Stimulated activated CD4-positive, alpha-beta T cell treated with anti-CD3 and anti-CD28 coated beads, TNF-alpha, amount 100 ng/mL, for 24 hours (primary cell): ENCODE results near the gene ADCY7.
A peak's percentile ranks its signal among the peaks of the same experiment; 100 is the strongest.

Source experiments
- DNase-seq, 3 experiments: peaks; one replicate each; pipeline ENCODE4 v3.0.0-alpha.2; 2020; ENCODE audit warnings: low read depth in 3 of 3

The ADCY7 gene

DNA sequence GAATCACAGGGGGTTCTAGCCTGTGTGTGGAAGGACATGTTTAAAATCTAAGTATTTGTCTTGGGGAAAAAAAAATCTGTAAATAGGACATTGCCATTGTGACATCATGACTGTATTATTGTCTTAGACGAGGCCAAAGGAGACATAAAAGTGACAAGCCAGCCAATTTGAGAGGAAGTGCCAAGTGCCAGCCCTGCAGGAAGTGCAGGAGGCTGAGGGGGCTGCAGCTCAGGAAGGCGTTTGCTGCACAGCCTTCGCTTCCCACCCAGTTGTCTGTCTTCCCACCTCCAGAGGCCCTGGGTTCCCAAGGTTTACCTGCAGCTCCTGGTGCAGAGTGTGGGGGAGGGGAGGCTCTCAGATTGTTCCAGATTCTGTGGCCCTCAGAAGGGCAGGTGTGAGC lies 1.3 kb downstream of the ADCY7 start:
- DNase-seq = no peak

DNA sequence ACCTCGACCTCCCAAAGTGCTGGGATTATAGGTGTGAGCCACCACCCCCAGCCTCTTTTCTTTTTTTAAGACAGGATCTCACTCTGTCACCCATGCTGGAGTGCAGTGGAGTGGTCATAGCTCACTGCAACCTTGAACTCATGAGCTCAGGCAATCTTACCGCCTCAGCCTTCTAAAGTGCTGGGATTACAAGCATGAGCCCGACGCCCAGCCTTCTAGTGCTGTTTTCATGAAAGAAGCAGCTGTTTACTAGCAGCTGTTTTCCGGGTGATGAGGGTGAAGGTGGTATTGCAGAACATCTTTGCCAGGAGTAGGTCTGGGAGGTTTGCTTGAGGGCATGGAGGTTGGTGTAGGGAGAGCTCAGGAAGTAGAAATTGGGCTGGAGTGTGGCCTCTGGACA lies 2.0 kb downstream of the ADCY7 start:
- DNase-seq = no peak

- DNase-seq = no peak
Observed at GRCh38 chr16:50269061-50269705, 2.8 kb downstream of the ADCY7 start.

DNA sequence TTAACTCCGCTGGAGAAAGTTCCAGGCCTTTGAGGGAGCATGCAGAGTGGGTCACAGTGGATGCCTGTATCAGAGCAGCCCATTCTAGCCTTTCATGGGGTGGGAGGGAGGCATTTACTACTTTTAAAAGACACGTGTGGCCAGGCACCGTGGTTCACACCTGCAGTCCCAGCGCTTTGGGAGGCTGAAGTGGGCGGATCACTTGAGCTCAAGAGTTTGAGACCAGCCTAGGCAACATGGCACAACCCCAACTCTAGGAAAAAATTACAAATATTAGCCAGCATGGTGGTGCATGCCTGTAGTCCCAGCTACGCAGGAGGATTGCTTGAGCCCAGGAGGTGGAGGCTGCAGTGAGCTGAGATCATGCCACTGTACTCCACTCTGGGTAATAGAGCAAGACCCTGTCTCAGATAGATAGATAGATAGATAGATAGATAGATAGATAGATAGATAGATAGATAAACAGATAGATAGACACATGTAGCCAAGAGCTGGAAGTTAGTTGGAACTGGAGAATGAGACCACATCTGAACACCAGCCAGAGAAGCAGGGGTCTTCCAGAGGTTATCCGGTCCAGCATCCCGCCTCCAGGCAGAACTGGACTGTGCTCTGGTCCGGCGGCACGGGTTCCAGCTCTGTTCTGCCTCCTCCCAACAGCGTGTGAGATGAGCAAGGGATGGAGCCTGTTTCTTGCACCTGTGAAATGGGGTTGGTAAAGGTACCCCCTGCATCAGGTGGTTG lies 3.6 kb downstream of the ADCY7 start:
- DNase-seq = no peak

GRCh38 chr16:50270510-50271147 lies 4.3 kb downstream of the ADCY7 start:
- no peak for DNase-seq

- DNase-seq = no peak
Observed at GRCh38 chr16:50271148-50272041, 5.0 kb downstream of the ADCY7 start.

- no peak for DNase-seq
Observed at GRCh38 chr16:50272111-50272571, 5.8 kb downstream of the ADCY7 start.

GRCh38 chr16:50272687-50273381 lies 6.5 kb downstream of the ADCY7 start:
- DNase-seq = no peak

- DNase-seq = no peak
Observed at GRCh38 chr16:50273382-50273690, 7.0 kb downstream of the ADCY7 start.

DNA sequence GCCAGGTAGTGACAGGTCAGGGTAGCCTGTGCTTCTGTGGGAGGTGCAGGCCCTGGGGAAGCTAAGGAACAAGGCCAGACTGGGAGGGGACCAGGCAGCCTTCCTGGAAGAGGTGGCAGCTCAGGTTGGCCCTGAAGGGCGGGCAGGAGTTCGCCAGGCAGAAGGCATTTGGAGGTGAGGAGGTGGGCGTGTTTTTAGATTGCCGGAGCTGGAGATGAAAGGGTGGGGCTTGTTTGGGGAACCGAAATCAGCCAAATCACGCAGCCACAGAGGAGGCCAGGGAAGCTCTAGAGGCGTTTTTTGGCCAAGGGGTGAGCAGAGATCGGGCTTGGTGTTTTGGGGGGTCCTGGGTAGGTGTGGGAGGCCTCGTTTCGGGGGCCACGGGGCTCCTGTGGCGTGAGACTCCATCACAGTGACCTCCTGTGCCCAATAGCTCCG lies 7.6 kb downstream of the ADCY7 start:
- peak in 1 of 3 experiments; percentile 47 for DNase-seq

GRCh38 chr16:50274326-50275097 lies 8.2 kb downstream of the ADCY7 start:
- peak in 1 of 3 experiments; percentile 35 for DNase-seq

- DNase-seq = no peak
Observed at GRCh38 chr16:50275098-50275415, 8.7 kb downstream of the ADCY7 start.

- no peak for DNase-seq
Observed at GRCh38 chr16:50275428-50276325, 9.3 kb downstream of the ADCY7 start.

- no peak for DNase-seq
Observed at GRCh38 chr16:50276326-50276640, 9.9 kb downstream of the ADCY7 start.

- no peak for DNase-seq
Observed at GRCh38 chr16:50276801-50277555, 10.6 kb downstream of the ADCY7 start.

DNA sequence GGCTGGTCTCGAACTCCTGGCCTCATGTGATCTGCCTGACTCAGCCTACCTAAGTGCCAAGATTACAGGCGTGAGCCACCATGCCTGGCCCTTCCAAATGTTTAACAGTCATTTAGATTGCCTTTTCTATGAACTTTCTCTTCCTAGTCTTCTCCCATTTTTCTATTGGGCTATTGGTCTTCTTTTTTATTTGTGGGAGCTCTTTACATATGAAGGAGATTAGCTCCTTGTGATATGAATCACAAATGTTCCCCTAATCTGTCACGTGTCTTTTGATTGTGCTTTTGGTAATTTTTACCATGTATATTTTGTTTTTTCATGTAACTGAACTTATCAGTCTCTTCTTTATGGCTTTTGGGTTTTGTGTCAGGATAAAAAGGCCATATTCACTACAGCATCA lies 11.9 kb downstream of the ADCY7 start:
- DNase-seq = no peak

GRCh38 chr16:50279504-50279865 lies 13.1 kb downstream of the ADCY7 start:
- DNase-seq = no peak

DNA sequence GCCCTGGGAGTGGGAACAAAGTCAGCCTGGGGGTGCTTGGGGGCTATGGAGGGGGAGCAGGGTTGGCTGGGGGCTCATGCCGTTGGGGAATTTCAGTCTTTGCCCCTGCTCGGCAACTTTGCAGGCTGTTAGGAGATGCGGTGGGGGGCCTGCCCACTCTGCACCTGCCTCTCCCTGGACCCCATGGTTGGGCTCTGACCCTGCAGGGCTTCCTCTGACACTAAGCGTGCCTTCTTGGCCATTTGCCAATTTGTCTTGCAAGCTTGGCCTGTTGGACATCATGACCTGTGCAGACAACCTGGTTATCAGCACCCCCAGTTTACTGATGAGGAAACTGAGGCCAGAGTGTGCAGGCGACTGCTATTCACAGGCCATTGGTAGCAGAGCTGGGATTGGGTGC lies 14.6 kb downstream of the ADCY7 start:
- no peak for DNase-seq

GRCh38 chr16:50281391-50282009 lies 15.1 kb downstream of the ADCY7 start:
- no peak for DNase-seq
